Measurements from ENCODE around the gene MUS81.

DNA sequence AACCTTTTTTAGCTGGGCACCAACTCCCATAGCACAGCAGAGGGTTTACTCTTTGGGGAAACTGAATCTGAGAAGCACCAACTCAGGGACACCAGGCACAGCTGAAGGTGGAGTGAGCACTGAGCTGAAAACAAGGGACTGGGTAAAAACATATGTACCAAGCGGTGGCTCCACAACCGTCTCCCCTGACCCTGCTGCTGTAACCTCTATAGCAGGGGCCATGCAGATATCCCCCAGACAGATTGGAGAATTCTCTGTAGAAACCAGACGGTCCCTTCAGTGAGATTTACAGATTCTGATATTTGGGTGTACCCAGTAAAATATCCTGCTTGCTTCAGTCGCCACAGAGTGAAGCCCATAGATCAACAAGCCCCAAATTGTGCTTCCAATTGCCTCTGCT is 30.8 kb upstream of the MUS81 start:
- no peak for TF ChIP-seq JUNB (IDR thresholded peaks at IDR 0.05)
- TF ChIP-seq POLR2A (IDR thresholded peaks at IDR 0.05; ENCODE audit: low read length) = no peak
- no peak for TF ChIP-seq CBX2 (IDR thresholded peaks at IDR 0.05; ENCODE audit: borderline replicate concordance, low read depth)
- TF ChIP-seq, protein P1, sequence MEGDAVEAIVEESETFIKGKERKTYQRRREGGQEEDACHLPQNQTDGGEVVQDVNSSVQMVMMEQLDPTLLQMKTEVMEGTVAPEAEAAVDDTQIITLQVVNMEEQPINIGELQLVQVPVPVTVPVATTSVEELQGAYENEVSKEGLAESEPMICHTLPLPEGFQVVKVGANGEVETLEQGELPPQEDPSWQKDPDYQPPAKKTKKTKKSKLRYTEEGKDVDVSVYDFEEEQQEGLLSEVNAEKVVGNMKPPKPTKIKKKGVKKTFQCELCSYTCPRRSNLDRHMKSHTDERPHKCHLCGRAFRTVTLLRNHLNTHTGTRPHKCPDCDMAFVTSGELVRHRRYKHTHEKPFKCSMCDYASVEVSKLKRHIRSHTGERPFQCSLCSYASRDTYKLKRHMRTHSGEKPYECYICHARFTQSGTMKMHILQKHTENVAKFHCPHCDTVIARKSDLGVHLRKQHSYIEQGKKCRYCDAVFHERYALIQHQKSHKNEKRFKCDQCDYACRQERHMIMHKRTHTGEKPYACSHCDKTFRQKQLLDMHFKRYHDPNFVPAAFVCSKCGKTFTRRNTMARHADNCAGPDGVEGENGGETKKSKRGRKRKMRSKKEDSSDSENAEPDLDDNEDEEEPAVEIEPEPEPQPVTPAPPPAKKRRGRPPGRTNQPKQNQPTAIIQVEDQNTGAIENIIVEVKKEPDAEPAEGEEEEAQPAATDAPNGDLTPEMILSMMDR (IDR thresholded peaks at IDR 0.05) = no peak
- TF ChIP-seq MAFK (IDR thresholded peaks at IDR 0.05; ENCODE audit: partially characterized antibody) = no peak
- no peak for TF ChIP-seq ZNF302 (CRISPR knock-in tag; IDR thresholded peaks at IDR 0.05)
- TF ChIP-seq EP300 (IDR thresholded peaks at IDR 0.05) = no peak
- TF ChIP-seq RARB (CRISPR knock-in tag; IDR thresholded peaks at IDR 0.05) = no peak
- TF ChIP-seq RNF2 (IDR thresholded peaks at IDR 0.05; ENCODE audit: borderline replicate concordance, low read depth) = no peak
- TF ChIP-seq CHD4 (IDR thresholded peaks at IDR 0.05; ENCODE audit: borderline replicate concordance) = no peak
- TF ChIP-seq CEBPB (IDR thresholded peaks at IDR 0.05) = no peak
- TF ChIP-seq CHD2 (IDR thresholded peaks at IDR 0.05; ENCODE audit: low read length, partially characterized antibody) = no peak
- TF ChIP-seq SMC3 (IDR thresholded peaks at IDR 0.05) = no peak
- TF ChIP-seq HOXA7 (CRISPR knock-in tag; IDR thresholded peaks at IDR 0.05) = no peak
